ENCODE results near the gene ZBTB16.
A peak's percentile ranks its signal among the peaks of the same experiment; 100 is the strongest.

GRCh38 chr11:114251815-114252337 is 192.4 kb downstream of the ZBTB16 start:
- peak; percentile 36 for TF ChIP-seq CTCF (IDR thresholded peaks at IDR 0.05)
- TF ChIP-seq EZH2phosphoT487 (IDR thresholded peaks at IDR 0.05), result no peak
- no peak for TF ChIP-seq EZH2 (IDR thresholded peaks at IDR 0.05)

Measured in neural progenitor cell (in vitro differentiated cells).